ENCODE data around the gene RASEF.

Gene RASEF

DNA sequence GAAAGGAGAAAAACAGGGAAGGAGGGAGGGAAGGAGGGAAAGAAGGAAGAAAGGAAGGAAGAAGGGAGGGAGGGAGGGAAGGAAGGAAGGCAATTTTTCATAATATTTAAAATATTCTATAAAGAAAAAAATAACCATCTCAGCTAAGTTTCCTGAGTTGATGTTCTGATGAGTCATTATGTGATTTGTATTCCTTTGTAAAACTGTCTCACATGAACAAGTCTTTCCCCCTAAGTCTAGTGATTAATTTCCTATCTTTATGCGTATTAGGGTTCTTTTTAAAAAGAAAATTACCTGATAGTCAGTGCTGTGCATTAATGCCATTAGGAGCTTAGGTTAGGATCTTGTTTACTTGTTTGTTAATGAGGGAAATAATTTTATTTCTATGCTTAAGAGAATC lies 94.1 kb downstream of the RASEF start:
- Histone ChIP-seq H3F3A (ENCODE audit: low read depth) (0 out of 2 replicates have a peak, but pooled peaks cover 3% of the 10 kb centered on the region), H3K27me3 (ENCODE audit: insufficient read depth, low read length, poor library complexity, severe bottlenecking) (no peaks in the 10 kb centered on the region), H3K9ac (ENCODE audit: low read depth, low read length, poor library complexity, severe bottlenecking) (peak overlapping the region; percentile 66), H3K4me2 (ENCODE audit: low read depth, low read length, poor library complexity, severe bottlenecking) (peak overlapping the region; percentile 84), H2AFZ (ENCODE audit: low read length) (peak overlapping the region; percentile 71), H3K9me3 (ENCODE audit: insufficient read depth, low read depth, low read length) (no peaks in the 10 kb centered on the region), H3K9me2 (replicated peaks; ENCODE audit: low read depth, low read length) (no peaks in the 10 kb centered on the region), H3K36me3 (ENCODE audit: insufficient read depth, low read length) (no peaks in the 10 kb centered on the region), H3K4me1 (ENCODE audit: insufficient read depth, low read length, poor library complexity, severe bottlenecking) (peaks cover 22% of the 10 kb centered on the region), H4K20me1 (ENCODE audit: insufficient read depth, low read length, poor library complexity, severe bottlenecking) (no peaks in the 10 kb centered on the region), H3K79me2 (ENCODE audit: insufficient read depth, low read length) (no peaks in the 10 kb centered on the region), H3K4me3 (ENCODE audit: low read length, poor library complexity, severe bottlenecking) (peak overlapping the region; percentile 61)
- no peak for TF ChIP-seq CTCF (conservative IDR thresholded peaks at IDR 0.05; ENCODE audit: low read length)
- no peak for TF ChIP-seq EZH2phosphoT487 (IDR thresholded peaks at IDR 0.05; ENCODE audit: borderline replicate concordance)

DNA sequence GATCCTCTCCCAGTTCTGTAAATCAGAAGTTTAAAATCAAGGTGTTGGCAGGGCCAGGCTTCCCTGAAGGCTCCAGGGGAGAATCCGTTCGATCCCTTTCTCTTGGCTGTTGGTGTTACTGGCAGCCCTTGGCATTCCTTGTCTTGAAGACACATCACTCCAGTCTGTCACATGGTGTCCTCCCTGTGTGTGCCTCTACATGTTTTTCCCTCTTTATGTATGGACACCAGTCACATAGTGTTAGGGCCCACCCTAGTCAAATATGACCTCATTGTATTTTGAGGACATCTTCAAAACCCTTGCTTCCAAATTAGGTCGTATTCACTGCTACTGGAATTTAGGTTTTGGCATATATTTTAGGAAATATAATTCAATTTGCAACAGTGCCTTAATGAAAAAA lies 94.6 kb downstream of the RASEF start:
- no peaks in the 10 kb centered on the region for H3K9me2 ChIP-seq (replicated peaks; ENCODE audit: low read depth, low read length)
- H3K9ac ChIP-seq (ENCODE audit: low read depth, low read length, poor library complexity, severe bottlenecking), result no peak overlapping the region
- no peaks in the 10 kb centered on the region for H3K79me2 ChIP-seq (ENCODE audit: insufficient read depth, low read length)
- H3K9me3 ChIP-seq (ENCODE audit: insufficient read depth, low read depth, low read length), result no peaks in the 10 kb centered on the region
- H3K4me2 ChIP-seq (ENCODE audit: low read depth, low read length, poor library complexity, severe bottlenecking), result no peak overlapping the region
- H3K4me3 ChIP-seq (ENCODE audit: low read length, poor library complexity, severe bottlenecking), result no peak overlapping the region
- H3K27me3 ChIP-seq (ENCODE audit: insufficient read depth, low read length, poor library complexity, severe bottlenecking), result no peaks in the 10 kb centered on the region
- H3K4me1 ChIP-seq (ENCODE audit: insufficient read depth, low read length, poor library complexity, severe bottlenecking), result peaks cover 22% of the 10 kb centered on the region
- no peak overlapping the region for H2AFZ ChIP-seq (ENCODE audit: low read length)
- no peaks in the 10 kb centered on the region for H4K20me1 ChIP-seq (ENCODE audit: insufficient read depth, low read length, poor library complexity, severe bottlenecking)
- H3K36me3 ChIP-seq (ENCODE audit: insufficient read depth, low read length), result no peaks in the 10 kb centered on the region
- TF ChIP-seq CTCF (conservative IDR thresholded peaks at IDR 0.05; ENCODE audit: low read length), result no peak
- no peak for TF ChIP-seq EZH2phosphoT487 (IDR thresholded peaks at IDR 0.05; ENCODE audit: borderline replicate concordance)
- H3F3A ChIP-seq (ENCODE audit: low read depth), result 0 out of 2 replicates have a peak, but pooled peaks cover 3% of the 10 kb centered on the region

DNA sequence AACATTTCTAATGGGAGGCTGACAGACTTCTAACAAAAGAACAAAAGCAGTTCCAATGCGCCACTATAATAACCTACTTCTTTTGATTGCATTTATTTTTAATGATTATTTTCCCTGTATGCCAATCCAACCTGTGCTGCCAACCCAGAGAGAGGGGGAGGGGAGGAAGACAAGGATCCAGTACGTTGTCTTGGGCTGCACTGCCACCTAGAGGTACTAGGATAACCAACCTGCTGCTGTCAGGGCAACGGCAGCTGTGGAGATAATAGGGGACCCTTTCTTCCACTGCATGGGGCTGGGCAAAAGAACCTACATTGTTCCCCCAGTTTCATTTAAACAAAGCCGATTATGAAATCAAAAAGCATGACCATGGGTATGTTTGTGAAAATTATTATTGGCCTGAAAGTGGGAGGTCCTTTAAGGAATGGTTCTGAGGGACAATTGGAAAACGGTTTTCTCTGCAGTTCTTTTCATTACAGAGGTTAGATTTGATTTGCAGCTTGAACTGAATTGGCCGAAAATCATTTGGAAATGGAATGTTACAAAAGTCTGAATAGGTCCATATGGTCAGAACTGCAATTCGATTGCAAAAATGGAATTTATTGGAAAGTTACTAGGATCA lies 101.3 kb downstream of the RASEF start:
- no peaks in the 10 kb centered on the region for H3K79me2 ChIP-seq (ENCODE audit: insufficient read depth, low read length)
- no peak overlapping the region for H3K9ac ChIP-seq (ENCODE audit: low read depth, low read length, poor library complexity, severe bottlenecking)
- H3K27me3 ChIP-seq (ENCODE audit: insufficient read depth, low read length, poor library complexity, severe bottlenecking), result no peaks in the 10 kb centered on the region
- H3K4me1 ChIP-seq (ENCODE audit: insufficient read depth, low read length, poor library complexity, severe bottlenecking), result peaks cover 39% of the 10 kb centered on the region
- TF ChIP-seq CTCF (conservative IDR thresholded peaks at IDR 0.05; ENCODE audit: low read length) (peak; percentile 97), EZH2phosphoT487 (IDR thresholded peaks at IDR 0.05; ENCODE audit: borderline replicate concordance) (no peak)
- H3K4me2 ChIP-seq (ENCODE audit: low read depth, low read length, poor library complexity, severe bottlenecking), result no peak overlapping the region
- H3K9me3 ChIP-seq (ENCODE audit: insufficient read depth, low read depth, low read length), result no peaks in the 10 kb centered on the region
- H3K9me2 ChIP-seq (replicated peaks; ENCODE audit: low read depth, low read length), result no peaks in the 10 kb centered on the region
- no peaks in the 10 kb centered on the region for H3F3A ChIP-seq (ENCODE audit: low read depth)
- no peaks in the 10 kb centered on the region for H4K20me1 ChIP-seq (ENCODE audit: insufficient read depth, low read length, poor library complexity, severe bottlenecking)
- no peak overlapping the region for H2AFZ ChIP-seq (ENCODE audit: low read length)
- no peaks in the 10 kb centered on the region for H3K36me3 ChIP-seq (ENCODE audit: insufficient read depth, low read length)
- H3K4me3 ChIP-seq (ENCODE audit: low read length, poor library complexity, severe bottlenecking), result no peak overlapping the region

Measured in Loucy (cell line).